Forelimb muscle (tissue), 1 donor: Measurements from ENCODE around the gene GJB4. TPM values are rescaled to one million over a fixed set of nuclear protein-coding genes. Genes with fewer than 3 reads are reported as not detected.
"Not testable (repeated sequence)": the region's sequence is repeated elsewhere in the genome, so short reads cannot be mapped to it uniquely, and the experiment has no call there.

ENCODE experiments used
- DNase-seq: peaks from one replicate; pipeline ENCODE4 v3.0.0-alpha.2; 2013; ENCODE audit warnings: low read depth
- polyA plus RNA-seq: library from polyadenylated mRNA; unstranded; fragments of 120-200 nt; gene quantifications from one replicate; pipeline ENCODE4 v1.2.1, GENCODE V29; 2013; ENCODE audit not compliant: insufficient read length

GJB4 gene
- 0.08 TPM for polyA plus RNA-seq

GRCh38 chr1:34759503-34760357 lies at the start of gene GJB4:
TSS of gene GJB4 (plus strand) at chr1:34759740. CDS start at chr1:34761255, 1,515 bp downstream.
- no peak for DNase-seq

- no peak for DNase-seq
Measured at GRCh38 chr1:34710812-34711211, 48.7 kb upstream of the GJB4 start.

DNA sequence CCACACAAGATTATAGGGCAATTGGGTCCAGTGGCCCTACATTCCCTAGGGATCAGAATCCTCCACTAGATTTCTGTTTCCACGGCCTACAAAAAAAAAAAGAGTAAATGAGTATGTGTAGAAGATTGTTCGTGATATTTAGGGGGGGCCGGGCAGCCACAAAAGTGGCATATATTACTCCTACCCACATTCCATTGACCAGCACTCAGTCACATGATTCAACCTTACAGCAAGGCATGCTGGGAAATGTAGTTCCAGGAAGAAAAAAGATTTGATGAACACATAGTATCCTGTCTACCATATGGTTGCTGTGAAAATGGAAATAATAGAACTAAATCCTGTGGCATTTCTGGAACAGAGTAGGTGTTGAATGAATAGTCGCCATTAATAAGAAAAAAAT lies 48.1 kb upstream of the GJB4 start:
- DNase-seq = no peak

- DNase-seq = no peak
Measured at GRCh38 chr1:34712007-34712688, 47.4 kb upstream of the GJB4 start.

GRCh38 chr1:34713443-34713842 lies 46.1 kb upstream of the GJB4 start:
- DNase-seq = peak; percentile 68

DNA sequence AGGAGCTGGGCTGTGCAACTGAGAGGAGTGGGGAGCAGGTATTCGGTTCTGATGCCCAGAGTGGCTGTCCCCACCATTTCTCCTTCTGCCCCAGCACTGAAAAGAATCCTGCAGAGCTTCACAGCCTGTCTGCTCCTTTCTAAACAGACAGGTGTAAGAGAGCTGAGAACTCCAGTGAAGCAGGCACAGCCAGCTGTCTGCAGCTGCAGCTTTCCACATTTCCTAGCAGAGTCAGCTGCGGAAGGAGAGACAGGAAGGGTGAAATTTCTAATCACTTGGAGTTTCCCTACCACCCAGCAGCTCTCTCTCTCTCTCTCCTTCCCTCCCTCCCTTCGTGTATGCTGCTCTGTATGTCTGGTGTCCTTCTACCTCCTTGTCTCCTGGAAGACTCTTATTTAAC lies 45.2 kb upstream of the GJB4 start:
- DNase-seq = no peak

- DNase-seq = no peak
Measured at GRCh38 chr1:34715139-34715538, 44.4 kb upstream of the GJB4 start.

DNA sequence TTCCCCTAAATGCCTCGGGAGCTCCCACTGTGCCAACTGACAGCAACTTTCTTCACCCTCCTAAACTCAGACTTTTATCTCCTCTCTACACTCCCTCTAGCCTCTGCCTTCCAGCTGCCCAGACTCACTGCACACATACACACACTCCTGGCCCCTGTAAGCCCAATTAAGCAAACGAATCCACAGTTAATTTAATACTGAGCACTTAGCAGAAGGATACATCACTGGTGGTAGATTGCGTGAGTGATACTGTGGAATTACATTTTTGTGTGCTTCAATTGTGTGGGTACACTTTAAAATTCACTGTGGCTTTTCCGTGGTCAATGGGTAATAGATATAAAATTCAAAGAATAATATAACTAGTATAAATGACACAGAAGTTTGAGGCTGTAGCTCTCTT lies 38.3 kb upstream of the GJB4 start:
- no peak for DNase-seq

GRCh38 chr1:34721646-34722355 lies 37.7 kb upstream of the GJB4 start:
- no peak for DNase-seq

DNA sequence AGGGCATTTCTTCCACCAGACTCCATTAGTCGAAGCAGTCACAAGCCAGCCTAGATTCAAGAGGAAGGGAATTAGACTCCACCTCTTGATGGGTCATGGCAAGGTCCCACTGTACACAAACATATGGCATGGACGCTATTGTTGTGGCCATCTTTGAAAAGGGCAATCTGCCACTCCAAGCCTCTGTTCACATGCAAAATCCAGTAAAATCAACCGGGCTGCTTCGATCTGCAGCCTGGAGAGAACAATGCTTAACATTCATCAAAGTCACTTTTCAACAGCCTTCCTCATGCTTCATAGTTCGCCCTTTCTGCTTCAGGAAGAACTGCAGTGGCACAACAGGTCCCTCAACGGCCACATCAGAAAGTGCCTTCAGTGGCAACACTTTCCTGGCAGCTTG lies 32.7 kb upstream of the GJB4 start:
- no peak for DNase-seq

GRCh38 chr1:34730485-34730884 lies 29.1 kb upstream of the GJB4 start:
- DNase-seq = no peak

- not testable (repeated sequence) for DNase-seq
Measured at GRCh38 chr1:34732831-34733230, 26.7 kb upstream of the GJB4 start.

DNA sequence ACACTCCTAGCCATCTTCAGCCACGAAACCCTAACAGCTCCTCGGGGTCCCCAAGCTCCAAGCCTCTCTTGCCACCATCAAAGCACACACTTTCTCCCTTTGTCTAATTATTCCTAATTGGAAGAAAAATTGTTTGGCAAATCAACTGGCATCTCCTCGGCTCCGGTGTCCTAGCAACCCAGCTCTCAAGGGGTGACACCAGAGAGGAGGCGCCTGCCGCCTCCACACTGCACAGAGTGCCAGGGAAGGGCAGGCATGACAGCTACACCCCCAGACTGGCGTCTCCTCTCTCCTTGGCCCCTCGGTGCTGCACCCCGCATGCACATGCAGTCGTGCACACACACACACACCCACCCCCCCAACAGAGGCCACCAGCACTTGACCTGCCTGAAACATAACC lies 22.8 kb upstream of the GJB4 start:
- DNase-seq = no peak

- not testable (repeated sequence) for DNase-seq
Measured at GRCh38 chr1:34737236-34737635, 22.3 kb upstream of the GJB4 start.

- DNase-seq = no peak
Measured at GRCh38 chr1:34739613-34740012, 19.9 kb upstream of the GJB4 start.

GRCh38 chr1:34740161-34740868 lies 19.2 kb upstream of the GJB4 start:
- no peak for DNase-seq

- peak; percentile 14 for DNase-seq
Measured at GRCh38 chr1:34742667-34743270, 16.8 kb upstream of the GJB4 start.

DNA sequence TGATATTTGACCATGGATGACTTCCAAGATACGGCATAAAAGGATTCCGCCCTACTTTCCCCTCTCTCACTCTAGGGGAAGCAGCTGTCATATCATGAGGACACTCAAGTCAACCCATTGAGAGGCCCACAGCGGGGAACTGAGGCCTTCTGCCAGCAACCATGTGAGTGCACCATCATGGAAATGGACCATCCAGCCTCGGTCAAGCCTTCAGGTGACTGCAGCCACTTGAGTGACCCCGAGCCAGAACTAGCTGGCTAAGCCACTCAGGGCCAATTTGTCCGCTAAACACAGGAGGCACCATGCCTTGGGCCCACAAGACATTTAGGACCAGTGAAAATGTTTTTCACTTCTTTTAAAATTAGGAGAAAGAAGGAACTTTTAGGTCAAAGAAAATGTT lies 15.8 kb upstream of the GJB4 start:
- DNase-seq = no peak

GRCh38 chr1:34744851-34745250 lies 14.7 kb upstream of the GJB4 start:
- no peak for DNase-seq

GRCh38 chr1:34745666-34746065 lies 13.9 kb upstream of the GJB4 start:
- no peak for DNase-seq

GRCh38 chr1:34746101-34746500 lies 13.4 kb upstream of the GJB4 start:
- no peak for DNase-seq
